ENCODE results near the gene E2F1.

The E2F1 gene

DNA sequence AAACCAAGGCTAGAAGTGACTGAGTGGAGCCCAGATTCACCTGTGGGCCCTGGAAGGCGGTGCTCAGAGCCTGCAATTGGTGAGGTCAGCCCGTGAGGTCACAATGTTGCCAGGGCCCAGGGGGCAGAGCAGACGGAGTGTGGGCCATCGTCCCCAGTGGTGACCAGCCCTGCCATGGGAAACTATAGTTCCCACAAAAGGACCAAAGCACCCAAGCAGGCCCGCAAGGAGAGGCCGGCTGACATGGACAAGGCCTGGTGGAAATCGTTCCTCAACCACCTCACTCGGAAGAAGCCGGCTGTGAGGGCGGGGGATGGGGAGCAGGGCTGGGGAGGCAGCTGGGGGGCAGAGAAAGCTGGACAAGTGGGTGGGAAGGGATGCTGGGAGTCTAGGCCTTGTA lies 24.0 kb downstream of the E2F1 start, which contains the start of gene C20orf144:
TSS of gene C20orf144 (plus strand) at position 156 of the 400 bp plus-strand sequence. CDS start at position 175, 19 bp downstream.
- TF ChIP-seq, protein P1, sequence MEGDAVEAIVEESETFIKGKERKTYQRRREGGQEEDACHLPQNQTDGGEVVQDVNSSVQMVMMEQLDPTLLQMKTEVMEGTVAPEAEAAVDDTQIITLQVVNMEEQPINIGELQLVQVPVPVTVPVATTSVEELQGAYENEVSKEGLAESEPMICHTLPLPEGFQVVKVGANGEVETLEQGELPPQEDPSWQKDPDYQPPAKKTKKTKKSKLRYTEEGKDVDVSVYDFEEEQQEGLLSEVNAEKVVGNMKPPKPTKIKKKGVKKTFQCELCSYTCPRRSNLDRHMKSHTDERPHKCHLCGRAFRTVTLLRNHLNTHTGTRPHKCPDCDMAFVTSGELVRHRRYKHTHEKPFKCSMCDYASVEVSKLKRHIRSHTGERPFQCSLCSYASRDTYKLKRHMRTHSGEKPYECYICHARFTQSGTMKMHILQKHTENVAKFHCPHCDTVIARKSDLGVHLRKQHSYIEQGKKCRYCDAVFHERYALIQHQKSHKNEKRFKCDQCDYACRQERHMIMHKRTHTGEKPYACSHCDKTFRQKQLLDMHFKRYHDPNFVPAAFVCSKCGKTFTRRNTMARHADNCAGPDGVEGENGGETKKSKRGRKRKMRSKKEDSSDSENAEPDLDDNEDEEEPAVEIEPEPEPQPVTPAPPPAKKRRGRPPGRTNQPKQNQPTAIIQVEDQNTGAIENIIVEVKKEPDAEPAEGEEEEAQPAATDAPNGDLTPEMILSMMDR (IDR thresholded peaks at IDR 0.05): no peak
- Histone ChIP-seq H3K27ac (peak within 1 kb of the TSS; percentile 89), H3K4me3 (ENCODE audit: low read depth in 1 of 2, low read length in 1 of 2) (peak within 1 kb of the TSS; percentile 78 to 86), H3K27me3 (no peaks in the 10 kb centered on the region), H3K4me1 (ENCODE audit: control insufficient read depth in 1 of 2, insufficient read depth in 1 of 2, low read depth in 1 of 2, low read length in 1 of 2) (peaks cover 29 to 30% of the 10 kb centered on the region in 2 experiments), H3K9me3 (no peaks in the 10 kb centered on the region), H3K36me3 (no peaks in the 10 kb centered on the region)

DNA sequence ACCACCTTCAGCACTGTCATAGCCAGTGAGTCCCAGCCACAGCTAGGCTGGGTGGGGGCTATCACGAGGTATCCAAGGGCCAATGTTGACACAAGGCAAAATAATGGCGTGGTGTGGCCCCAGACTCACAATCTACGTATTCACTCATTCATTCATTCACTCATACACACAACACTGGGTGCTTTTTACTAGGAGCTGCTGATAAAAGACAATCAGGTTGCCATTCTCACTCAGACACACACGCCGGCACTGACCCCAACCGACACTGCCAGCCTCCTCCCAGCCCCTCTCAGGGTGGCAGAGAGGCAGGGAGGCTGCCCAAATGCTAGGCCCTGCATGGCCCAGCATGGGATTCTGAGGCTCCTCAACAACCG lies 25.5 kb downstream of the E2F1 start:
- Histone ChIP-seq H3K9me3 (no peaks in the 10 kb centered on the region), H3K36me3 (no peaks in the 10 kb centered on the region), H3K27me3 (no peaks in the 10 kb centered on the region), H3K4me3 (ENCODE audit: low read depth in 1 of 2, low read length in 1 of 2) (no peak overlapping the region), H3K27ac (no peak overlapping the region), H3K4me1 (ENCODE audit: control insufficient read depth in 1 of 2, insufficient read depth in 1 of 2, low read depth in 1 of 2, low read length in 1 of 2) (peaks cover 17 to 18% of the 10 kb centered on the region in 2 experiments)
- TF ChIP-seq, protein P1 (IDR thresholded peaks at IDR 0.05): no peak

DNA sequence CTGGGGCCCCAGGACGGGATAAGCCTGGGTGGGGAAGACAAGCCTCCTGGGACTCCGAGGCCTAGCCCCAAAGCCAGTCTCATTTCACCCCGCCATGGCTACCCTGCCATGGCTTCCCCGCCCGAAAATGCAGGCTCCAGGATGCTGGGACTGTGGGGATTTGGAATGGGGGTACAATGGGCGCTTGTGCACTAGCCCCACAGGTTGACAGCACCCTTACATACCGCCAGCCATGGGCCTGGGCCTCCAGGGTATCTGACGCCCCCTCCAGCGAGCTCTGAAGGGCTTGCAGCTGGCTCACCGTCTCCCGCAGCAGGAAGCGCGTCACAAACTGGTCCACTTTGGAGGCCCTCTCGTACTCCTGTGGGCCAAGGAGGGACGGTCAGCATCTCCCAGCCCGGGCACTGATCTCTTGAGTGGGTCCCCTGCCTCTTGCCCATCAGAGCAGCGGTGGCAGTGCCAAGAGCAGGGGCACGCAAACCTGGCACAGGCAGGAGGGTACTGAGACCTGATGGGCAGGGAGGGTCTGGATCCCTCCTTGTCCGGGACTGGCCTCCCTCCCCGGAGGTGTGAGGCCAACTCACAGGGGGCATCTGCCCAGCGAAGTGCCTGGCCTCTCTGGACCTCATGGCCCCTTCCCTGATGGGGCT lies 26.0 kb downstream of the E2F1 start:
- H3K4me3 ChIP-seq (ENCODE audit: low read depth in 1 of 2, low read length in 1 of 2): no peak overlapping the region
- no peak overlapping the region for H3K27ac ChIP-seq
- peaks cover 1% of the 10 kb centered on the region for H3K27me3 ChIP-seq
- no peaks in the 10 kb centered on the region for H3K9me3 ChIP-seq
- peaks cover 17 to 18% of the 10 kb centered on the region in 2 experiments for H3K4me1 ChIP-seq (ENCODE audit: control insufficient read depth in 1 of 2, insufficient read depth in 1 of 2, low read depth in 1 of 2, low read length in 1 of 2)
- TF ChIP-seq, protein P1 (IDR thresholded peaks at IDR 0.05): no peak
- H3K36me3 ChIP-seq: no peaks in the 10 kb centered on the region

DNA sequence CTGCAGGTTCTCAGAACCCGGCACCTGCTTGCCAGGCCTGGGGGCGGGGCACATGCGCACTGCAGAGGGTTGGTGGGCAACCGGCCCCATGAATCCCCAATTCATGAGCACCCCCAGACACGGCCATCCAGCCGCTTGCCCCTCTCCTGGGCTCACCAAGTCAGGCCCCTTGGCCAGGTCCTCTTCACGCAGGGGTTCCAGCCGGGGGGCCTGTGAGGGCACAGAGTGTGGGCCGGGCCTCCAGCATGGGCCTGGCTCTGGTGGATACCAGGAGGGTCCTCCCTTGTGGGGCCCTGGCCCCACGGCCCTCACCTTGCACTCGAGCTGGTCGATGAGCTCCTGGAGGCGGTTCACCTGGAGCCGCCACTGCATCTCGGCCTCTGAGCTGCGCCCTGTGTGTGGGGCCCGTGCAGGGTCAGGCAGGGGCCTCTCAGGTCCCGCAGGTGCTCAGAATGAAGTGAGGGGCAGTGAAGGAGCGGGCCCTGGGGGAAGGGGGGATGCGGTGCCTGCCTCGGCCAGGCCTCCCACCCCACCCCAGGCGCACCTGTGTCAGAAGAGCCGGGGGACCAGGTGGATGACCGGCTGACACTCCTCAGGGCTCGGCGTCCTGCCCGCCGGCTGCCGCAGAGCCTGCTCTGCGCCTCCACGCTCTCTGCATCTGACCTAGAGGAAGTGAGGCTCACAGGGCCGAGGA lies 26.7 kb downstream of the E2F1 start:
- Histone ChIP-seq H3K36me3 (no peaks in the 10 kb centered on the region), H3K4me3 (ENCODE audit: low read depth in 1 of 2, low read length in 1 of 2) (no peak overlapping the region), H3K9me3 (no peaks in the 10 kb centered on the region), H3K27ac (no peak overlapping the region), H3K27me3 (peaks cover 5% of the 10 kb centered on the region), H3K4me1 (ENCODE audit: control insufficient read depth in 1 of 2, insufficient read depth in 1 of 2, low read depth in 1 of 2, low read length in 1 of 2) (peaks cover 14 to 15% of the 10 kb centered on the region in 2 experiments)
- TF ChIP-seq, protein P1 (IDR thresholded peaks at IDR 0.05): no peak

DNA sequence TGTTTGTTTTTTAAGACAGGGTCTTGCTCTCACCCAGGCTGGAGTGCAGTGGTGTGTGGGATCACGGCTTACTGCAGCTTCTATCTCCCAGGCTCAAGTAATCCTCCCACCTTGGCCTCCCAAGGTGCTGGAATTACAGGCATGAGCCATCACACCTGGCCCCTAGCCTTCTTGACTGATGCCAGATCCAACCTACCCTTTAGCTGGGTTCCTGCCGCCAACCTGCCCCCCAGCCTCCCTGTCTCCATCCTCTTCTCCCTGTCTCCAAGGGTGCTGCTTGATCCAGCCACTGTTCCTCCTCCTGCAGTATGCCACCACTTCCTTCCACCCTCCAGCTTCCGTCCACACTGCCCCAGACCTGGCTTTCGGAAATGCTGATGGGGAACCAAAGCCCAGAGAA lies 27.3 kb downstream of the E2F1 start:
- TF ChIP-seq, protein P1 (IDR thresholded peaks at IDR 0.05): no peak
- Histone ChIP-seq H3K9me3 (no peaks in the 10 kb centered on the region), H3K4me3 (ENCODE audit: low read depth in 1 of 2, low read length in 1 of 2) (no peak overlapping the region), H3K36me3 (no peaks in the 10 kb centered on the region), H3K4me1 (ENCODE audit: control insufficient read depth in 1 of 2, insufficient read depth in 1 of 2, low read depth in 1 of 2, low read length in 1 of 2) (peaks cover 8 to 10% of the 10 kb centered on the region in 2 experiments), H3K27ac (no peak overlapping the region), H3K27me3 (peaks cover 5% of the 10 kb centered on the region)
